ENCODE results near the gene PCDHA9.
"Not testable (repeated sequence)": the region's sequence is repeated elsewhere in the genome, so short reads cannot be mapped to it uniquely, and the experiment has no call there.

PCDHA9 gene

DNA sequence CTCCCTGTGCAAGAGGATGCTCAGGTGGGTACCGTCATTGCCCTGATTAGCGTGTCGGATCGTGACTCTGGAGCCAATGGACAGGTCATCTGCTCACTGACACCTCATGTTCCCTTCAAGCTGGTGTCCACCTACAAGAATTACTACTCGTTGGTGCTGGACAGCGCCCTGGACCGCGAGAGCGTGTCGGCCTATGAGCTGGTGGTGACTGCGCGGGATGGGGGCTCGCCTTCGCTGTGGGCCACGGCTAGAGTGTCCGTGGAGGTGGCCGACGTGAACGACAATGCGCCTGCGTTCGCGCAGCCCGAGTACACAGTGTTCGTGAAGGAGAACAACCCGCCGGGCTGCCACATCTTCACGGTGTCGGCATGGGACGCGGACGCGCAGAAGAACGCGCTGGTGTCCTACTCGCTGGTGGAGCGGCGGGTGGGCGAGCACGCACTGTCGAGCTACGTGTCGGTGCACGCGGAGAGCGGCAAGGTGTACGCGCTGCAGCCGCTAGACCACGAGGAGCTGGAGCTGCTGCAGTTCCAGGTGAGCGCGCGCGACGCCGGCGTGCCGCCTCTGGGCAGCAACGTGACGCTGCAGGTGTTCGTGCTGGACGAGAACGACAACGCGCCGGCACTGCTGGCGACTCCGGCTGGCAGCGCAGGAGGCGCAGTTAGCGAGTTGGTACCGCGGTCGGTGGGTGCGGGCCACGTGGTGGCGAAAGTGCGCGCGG, 28.5 kb downstream of the PCDHA9 start:
- not testable (repeated sequence) for ATAC-seq

DNA sequence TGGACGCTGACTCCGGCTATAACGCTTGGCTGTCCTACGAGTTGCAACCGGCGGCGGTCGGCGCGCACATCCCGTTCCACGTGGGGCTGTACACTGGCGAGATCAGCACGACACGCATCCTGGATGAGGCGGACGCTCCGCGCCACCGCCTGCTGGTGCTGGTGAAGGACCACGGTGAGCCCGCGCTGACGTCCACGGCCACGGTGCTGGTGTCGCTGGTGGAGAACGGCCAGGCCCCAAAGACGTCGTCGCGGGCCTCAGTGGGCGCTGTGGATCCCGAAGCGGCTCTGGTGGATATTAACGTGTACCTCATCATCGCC, 29.0 kb downstream of the PCDHA9 start:
- ATAC-seq, result no peak

DNA sequence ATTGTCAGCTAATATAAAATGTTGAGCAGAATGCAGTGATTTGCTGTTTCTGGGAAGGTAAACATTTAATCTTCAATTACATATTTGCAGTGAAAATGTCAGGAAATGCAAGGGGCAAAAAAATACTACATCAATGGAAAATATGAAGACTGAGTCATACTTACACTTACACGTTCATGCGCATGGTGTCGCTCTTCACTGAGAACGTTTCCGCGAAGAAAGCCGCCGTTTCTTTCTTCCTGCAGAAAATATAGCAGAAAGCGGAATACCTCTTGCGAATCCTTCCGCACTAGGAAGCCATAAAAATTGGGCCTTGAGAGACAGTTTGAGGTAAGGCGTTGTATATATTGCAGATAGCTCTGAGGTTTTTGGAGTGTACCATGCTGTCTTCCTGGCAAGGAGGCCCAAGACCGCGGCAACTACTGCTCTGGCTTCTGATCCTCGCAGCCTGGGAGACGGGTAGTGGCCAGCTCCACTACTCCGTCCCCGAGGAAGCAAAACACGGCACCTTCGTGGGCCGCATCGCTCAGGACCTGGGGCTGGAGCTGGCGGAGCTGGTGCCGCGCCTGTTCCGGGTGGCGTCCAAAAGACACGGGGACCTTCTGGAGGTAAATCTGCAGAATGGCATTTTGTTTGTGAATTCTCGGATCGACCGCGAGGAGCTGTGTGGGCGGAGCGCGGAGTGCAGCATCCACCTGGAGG, 33.9 kb downstream of the PCDHA9 start, which contains the start of gene PCDHA13:
Gene PCDHA13 (plus strand): TSS at position 236 of the 702 bp plus-strand sequence. CDS start 145 bp downstream, at position 381.
- no peak for ATAC-seq

DNA sequence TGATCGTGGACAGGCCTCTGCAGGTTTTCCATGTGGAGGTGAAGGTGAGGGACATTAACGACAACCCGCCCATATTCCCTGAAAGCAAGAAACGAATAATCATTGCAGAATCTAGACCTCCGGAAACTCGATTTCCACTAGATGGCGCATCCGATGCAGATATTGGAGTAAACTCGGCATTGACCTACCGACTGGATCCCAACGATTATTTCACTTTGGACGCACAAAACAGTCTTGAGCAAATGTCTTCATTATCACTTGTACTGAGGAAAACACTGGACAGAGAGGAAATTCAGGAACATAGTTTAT, 34.4 kb downstream of the PCDHA9 start:
- no peak for ATAC-seq

DNA sequence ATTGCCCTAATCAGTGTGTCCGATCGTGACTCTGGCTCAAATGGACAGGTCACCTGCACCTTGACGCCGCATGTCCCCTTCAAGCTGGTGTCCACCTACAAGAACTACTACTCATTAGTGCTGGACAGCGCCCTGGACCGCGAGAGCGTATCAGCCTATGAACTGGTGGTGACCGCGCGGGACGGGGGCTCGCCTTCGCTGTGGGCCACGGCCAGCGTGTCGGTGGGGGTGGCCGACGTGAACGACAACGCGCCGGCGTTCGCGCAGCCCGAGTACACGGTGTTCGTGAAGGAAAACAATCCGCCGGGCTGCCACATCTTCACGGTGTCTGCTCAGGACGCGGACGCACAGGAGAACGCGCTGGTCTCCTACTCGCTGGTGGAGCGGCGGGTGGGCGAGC, 35.2 kb downstream of the PCDHA9 start:
- no peak for ATAC-seq

DNA sequence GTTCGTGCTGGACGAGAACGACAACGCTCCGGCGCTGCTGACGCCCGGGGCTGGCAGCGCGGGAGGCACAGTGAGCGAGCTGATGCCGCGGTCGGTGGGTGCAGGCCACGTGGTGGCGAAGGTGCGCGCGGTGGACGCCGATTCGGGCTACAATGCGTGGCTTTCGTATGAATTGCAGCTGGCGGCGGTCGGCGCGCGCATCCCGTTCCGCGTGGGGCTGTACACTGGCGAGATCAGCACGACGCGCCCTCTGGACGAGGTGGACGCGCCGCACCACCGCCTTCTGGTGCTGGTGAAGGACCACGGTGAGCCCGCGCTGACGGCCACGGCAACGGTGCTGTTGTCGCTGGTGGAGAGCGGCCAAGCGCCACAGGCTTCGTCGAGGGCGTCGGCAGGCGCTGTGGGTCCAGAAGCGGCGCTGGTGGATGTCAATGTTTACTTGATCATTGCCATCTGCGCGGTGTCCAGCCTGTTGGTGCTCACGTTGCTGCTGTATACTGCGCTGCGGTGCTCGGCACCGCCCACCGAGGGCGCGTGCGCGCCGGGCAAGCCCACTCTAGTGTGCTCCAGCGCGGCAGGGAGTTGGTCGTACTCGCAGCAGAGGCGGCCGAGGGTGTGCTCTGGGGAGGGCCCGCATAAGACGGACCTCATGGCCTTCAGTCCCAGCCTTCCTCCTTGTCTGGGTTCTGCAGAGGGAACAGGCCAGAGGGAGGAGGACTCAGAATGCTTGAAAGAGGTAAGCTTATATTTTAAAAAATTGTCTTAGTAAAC, 35.9 kb downstream of the PCDHA9 start:
- ATAC-seq, result no peak

Data from activated CD4-positive, CD25-positive, alpha-beta regulatory T cell treated with anti-CD3 and anti-CD28 coated beads, Interleukin-2, amount 50 U/mL, for 24 hours (primary cell).